ENCODE measurements around the gene CALHM6. TPM values are rescaled to one million over a fixed set of nuclear protein-coding genes. Genes with fewer than 3 reads are reported as not detected.

CALHM6 gene
- total and polyA plus RNA-seq, 2 experiments from 2014 or later, result 4.9 TPM; not detected in 1

DNA sequence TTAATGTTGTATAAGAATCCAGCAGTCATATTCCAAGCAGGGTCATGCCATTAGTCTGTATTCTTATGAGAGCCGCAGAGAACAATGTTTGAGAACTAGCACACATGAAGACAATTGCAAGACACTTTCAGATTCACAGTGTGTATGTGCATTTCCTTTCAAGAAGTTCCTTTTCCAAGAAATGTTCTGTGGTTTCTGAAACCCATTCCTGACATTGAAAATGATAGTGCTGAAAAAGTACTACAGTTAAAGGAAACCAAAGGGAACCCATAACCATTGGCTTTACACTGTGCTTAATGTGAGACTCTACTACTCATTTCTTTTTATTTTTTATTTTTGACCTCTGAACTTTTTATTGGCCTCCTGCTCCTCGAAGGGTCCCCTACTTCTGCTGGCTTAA is 4.2 kb upstream of the CALHM6 start:
- no peaks in the 10 kb centered on the region for H3K4me1 ChIP-seq (ENCODE audit: low read depth)
- no peak for DNase-seq (ENCODE audit: low read depth in 1 of 2, low spot score in 1 of 2)
- peaks cover 32% of the 10 kb centered on the region for H3K27me3 ChIP-seq
- H3K4me3 ChIP-seq, result no peak overlapping the region
- H3K9me3 ChIP-seq (ENCODE audit: low read depth), result no peaks in the 10 kb centered on the region
- no peaks in the 10 kb centered on the region for H3K36me3 ChIP-seq
- TF ChIP-seq, protein P1, sequence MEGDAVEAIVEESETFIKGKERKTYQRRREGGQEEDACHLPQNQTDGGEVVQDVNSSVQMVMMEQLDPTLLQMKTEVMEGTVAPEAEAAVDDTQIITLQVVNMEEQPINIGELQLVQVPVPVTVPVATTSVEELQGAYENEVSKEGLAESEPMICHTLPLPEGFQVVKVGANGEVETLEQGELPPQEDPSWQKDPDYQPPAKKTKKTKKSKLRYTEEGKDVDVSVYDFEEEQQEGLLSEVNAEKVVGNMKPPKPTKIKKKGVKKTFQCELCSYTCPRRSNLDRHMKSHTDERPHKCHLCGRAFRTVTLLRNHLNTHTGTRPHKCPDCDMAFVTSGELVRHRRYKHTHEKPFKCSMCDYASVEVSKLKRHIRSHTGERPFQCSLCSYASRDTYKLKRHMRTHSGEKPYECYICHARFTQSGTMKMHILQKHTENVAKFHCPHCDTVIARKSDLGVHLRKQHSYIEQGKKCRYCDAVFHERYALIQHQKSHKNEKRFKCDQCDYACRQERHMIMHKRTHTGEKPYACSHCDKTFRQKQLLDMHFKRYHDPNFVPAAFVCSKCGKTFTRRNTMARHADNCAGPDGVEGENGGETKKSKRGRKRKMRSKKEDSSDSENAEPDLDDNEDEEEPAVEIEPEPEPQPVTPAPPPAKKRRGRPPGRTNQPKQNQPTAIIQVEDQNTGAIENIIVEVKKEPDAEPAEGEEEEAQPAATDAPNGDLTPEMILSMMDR (IDR thresholded peaks at IDR 0.05; ENCODE audit: low read depth, low read length), result no peak
- no peak overlapping the region for H3K27ac ChIP-seq

DNA sequence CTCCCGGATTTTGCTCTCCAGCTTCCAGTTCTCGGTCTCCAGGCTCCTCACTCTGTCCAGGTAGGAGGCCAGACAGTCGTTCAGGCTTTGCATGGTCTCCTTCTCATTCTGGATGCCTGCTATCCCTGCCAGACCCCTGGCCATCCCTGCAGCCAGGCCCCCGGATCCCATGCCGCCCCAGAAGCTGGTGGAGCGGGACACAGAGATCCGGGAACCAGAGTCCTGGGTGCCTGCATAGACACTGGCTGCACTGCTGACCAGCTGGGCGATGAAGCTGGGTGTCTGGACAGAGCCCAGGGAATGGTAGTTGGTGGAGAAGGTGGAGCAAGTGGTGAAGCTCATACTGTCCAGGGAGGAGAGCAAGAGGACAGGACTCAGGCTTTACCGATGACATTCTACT is 2.9 kb upstream of the CALHM6 start:
- H3K27me3 ChIP-seq, result peaks cover 45% of the 10 kb centered on the region
- no peak overlapping the region for H3K4me3 ChIP-seq
- no peak for DNase-seq (ENCODE audit: low read depth in 1 of 2, low spot score in 1 of 2)
- no peak overlapping the region for H3K27ac ChIP-seq
- H3K36me3 ChIP-seq, result no peaks in the 10 kb centered on the region
- TF ChIP-seq, protein P1 (IDR thresholded peaks at IDR 0.05; ENCODE audit: low read depth, low read length), result no peak
- no peaks in the 10 kb centered on the region for H3K9me3 ChIP-seq (ENCODE audit: low read depth)
- no peaks in the 10 kb centered on the region for H3K4me1 ChIP-seq (ENCODE audit: low read depth)

DNA sequence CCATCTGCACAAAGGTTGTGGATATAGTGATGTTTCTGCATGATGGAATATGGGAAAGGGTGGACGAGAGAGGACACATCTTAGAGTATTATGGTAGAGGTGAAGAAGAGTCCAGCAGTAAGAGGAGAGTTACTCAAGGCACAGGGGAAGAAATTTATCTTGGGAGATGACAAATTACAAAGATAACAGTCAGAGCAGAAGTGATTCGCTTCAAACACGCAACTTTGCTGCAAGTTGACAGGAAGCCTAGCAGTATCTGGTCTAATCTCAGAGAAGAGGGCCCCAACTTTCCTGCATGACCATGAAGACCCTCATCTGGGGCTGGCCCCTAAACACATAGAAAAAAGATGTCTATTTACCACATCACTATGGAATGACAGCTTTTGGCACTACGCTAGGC is 1.2 kb upstream of the CALHM6 start:
- H3K9me3 ChIP-seq (ENCODE audit: low read depth), result no peaks in the 10 kb centered on the region
- TF ChIP-seq, protein P1 (IDR thresholded peaks at IDR 0.05; ENCODE audit: low read depth, low read length), result no peak
- no peak overlapping the region for H3K27ac ChIP-seq
- DNase-seq (ENCODE audit: low read depth in 1 of 2, low spot score in 1 of 2), result no peak
- no peaks in the 10 kb centered on the region for H3K36me3 ChIP-seq
- H3K27me3 ChIP-seq, result peaks cover 52% of the 10 kb centered on the region
- no peaks in the 10 kb centered on the region for H3K4me1 ChIP-seq (ENCODE audit: low read depth)
- no peak overlapping the region for H3K4me3 ChIP-seq

DNA sequence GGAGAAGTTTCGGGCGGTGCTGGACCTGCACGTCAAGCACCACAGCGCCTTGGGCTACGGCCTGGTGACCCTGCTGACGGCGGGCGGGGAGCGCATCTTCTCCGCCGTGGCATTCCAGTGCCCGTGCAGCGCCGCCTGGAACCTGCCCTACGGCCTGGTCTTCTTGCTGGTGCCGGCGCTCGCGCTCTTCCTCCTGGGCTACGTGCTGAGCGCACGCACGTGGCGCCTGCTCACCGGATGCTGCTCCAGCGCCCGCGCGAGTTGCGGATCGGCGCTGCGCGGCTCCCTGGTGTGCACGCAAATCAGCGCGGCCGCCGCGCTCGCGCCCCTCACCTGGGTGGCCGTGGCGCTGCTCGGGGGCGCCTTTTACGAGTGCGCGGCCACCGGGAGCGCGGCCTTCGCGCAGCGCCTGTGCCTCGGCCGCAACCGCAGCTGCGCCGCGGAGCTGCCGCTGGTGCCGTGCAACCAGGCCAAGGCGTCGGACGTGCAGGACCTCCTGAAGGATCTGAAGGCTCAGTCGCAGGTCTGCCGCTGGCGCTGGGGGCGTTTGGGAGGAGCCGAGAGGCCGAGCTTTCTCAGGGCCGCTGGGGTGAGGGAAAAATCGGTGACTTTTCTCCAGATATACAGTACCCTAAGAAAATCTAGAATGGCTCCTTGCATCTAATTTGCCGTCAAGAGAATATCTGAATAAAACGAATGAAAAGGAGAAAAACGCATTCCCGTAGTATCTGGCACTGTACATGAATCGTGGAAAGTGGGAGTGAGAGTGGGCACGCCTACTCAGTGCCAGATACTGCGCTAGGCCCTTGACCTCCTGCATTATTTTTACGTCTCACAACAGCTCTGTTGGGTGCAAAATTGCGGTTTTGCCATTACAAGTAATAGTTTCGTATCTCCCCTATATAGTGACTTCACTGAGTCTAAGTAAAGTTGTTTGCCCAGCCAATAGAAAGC is 1.0 kb downstream of the CALHM6 start:
- Histone ChIP-seq H3K27me3 (peaks cover 55% of the 10 kb centered on the region), H3K4me3 (peak overlapping the region; percentile 33), H3K36me3 (no peaks in the 10 kb centered on the region), H3K4me1 (ENCODE audit: low read depth) (no peaks in the 10 kb centered on the region), H3K27ac (no peak overlapping the region), H3K9me3 (ENCODE audit: low read depth) (no peaks in the 10 kb centered on the region)
- TF ChIP-seq, protein P1 (IDR thresholded peaks at IDR 0.05; ENCODE audit: low read depth, low read length), result peak; percentile 7
- DNase-seq (ENCODE audit: low read depth in 1 of 2, low spot score in 1 of 2), result peak; percentile 71 to 78

DNA sequence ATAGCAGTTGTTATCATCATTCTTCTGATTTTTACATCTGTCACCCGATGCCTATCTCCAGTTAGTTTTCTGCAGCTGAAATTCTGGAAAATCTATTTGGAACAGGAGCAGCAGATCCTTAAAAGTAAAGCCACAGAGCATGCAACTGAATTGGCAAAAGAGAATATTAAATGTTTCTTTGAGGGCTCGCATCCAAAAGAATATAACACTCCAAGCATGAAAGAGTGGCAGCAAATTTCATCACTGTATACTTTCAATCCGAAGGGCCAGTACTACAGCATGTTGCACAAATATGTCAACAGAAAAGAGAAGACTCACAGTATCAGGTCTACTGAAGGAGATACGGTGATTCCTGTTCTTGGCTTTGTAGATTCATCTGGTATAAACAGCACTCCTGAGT is 2.1 kb downstream of the CALHM6 start:
- Histone ChIP-seq H3K4me1 (ENCODE audit: low read depth) (no peaks in the 10 kb centered on the region), H3K36me3 (no peaks in the 10 kb centered on the region), H3K4me3 (no peak overlapping the region), H3K27ac (no peak overlapping the region), H3K9me3 (ENCODE audit: low read depth) (no peaks in the 10 kb centered on the region), H3K27me3 (peaks cover 55% of the 10 kb centered on the region)
- DNase-seq (ENCODE audit: low read depth in 1 of 2, low spot score in 1 of 2), result no peak
- TF ChIP-seq, protein P1 (IDR thresholded peaks at IDR 0.05; ENCODE audit: low read depth, low read length), result no peak

Data from cardiac muscle cell (in vitro differentiated cells and primary cell).